Hindlimb muscle (tissue), 1 donor: ENCODE data around the gene CLSTN1. TPM values are rescaled to one million over a fixed set of nuclear protein-coding genes. Genes with fewer than 3 reads are reported as not detected.

ENCODE experiments used
- DNase-seq: peaks from one replicate; pipeline ENCODE4 v3.0.0-alpha.2; 2013
- polyA plus RNA-seq: library from polyadenylated mRNA; unstranded; fragments of 120-200 nt; gene quantifications from one replicate; pipeline ENCODE4 v1.2.1, GENCODE V29; 2013; ENCODE audit not compliant: insufficient read length

Gene CLSTN1
- polyA plus RNA-seq, 1 donor, result 78.9 TPM

DNA sequence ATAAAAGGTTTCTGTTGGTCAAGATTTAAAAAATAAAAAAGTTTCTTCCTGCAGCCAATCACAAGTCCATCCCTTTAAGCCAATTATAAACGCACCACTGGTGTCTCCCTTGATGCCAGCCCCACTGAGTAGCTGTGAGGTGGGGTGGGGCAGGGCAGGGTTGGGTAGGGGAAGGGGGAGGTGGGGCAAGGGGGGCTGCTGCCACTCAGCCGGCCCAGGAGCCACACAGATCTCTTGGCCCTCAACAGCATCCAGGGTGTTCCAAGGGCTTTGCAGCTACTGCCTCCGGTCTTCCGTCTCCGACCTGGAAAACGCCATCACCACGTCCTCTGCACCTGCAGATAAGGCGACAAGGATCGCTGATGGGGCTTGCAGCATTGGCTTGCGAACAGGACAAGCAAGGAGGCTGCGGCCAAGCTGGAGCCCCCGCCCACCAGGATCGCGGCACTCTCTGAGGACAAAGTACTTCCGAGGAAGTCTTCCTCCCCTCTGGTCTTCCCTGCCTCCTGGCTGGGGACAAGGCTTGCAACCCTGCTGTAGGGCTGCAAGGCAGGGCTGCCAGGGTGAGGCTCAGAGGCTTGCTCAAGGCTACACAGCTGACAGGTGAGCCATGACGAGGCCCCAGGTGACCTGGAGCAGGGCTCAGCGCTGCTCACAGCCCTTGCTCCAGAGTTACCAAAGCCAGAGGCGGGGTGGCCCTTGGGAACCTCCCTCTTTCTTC lies 26.8 kb upstream of the CLSTN1 start:
- DNase-seq, result no peak

DNA sequence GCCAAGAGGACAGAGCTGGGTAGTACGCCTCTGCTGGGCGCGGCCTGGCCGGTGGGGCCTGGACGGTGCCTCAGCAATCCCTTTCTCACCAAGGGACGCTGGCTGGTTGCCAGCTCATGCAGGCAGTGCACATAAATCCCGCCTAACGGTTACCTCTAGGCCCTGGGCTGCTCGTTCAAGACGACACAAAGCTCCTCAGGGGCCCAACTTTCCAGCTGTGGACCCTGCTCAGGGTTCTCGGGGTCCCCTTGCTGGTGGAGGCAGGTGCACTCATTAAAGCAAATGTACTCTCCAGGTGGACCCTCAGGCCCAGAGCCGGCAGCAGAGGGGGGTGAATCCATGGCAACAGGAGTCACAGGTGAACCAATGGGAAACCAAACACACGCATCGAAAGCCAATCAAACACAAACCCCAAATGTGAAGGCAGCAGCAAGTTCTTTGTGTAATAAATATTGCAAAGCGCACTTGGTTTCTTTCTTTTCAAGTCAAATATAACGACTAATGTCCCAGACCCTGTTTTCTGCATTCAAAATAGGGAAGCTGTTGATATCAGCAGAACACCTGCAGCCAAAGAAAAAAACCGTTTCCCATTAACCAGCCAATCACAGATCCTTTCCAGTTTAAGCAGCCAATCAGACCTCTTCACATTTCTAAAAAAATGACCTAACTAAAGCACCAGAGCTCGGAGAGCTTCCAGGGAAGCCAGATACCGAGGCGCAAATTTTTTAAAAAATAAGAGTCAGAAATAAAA lies 26.1 kb upstream of the CLSTN1 start:
- DNase-seq, result no peak

DNA sequence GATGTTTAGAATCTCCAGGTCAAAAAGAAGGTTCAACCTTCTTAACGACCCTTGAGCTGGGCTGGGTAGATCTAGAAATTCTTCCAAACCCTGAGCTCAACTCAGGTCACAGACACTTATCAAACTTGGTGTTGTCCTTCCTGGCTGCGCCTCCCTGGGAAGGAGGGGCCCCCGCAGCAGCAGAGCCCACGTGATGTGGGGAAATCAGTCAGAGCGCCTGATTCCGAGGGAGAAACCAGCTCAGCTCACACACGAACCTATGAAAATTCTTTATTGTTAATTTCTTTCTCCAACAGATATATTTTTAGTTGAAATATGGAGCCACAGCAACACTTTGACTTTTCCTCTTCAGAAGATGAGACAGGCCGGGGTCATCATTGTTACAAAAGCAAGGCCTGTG lies 24.3 kb upstream of the CLSTN1 start:
- no peak for DNase-seq

DNA sequence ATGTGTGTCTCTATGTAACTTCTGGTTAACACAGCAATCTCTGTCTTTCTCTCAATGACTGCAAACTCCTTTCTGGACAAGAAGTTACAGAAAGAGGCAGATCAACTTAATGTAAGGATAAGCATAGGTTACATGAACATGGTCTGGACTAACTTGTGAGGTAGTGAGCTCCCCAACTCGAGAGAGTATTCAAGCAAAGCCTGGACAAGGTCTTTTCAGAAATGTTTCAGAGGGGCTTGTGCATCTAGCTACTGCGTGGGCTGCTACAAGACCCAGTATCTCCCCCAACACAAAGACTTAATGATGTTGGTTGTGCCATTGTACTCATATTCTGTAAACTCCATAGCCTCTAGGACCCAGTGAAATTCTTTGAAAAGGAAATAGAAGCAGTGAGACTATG lies 23.5 kb upstream of the CLSTN1 start:
- no peak for DNase-seq

DNA sequence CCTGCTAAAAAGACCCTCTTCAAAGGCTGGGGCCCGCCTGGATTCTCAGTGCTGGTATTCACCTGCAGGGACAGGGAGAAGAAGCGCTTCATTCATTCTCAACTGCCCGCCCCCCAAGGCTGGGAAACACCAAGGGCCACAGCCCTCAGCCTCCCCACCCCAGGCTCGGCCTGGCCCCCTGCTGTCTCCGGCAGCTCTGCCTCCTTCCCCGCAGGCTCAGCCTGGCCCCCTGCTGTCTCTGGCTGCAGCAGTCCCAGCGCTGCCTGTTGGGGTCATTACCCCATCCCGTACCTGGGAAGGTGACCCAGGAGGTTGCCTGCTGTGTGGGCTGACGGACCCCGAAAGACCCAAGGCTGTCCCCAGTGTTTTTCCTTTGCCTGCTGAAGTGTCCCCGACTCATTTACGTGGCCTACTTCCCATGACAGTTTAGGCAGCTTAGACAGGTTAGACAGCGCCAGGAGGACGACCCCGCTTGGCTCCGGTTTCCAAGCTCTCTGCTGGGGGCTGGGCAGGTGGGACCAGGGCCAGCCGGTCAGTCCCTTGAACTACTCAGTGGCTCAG lies 22.9 kb upstream of the CLSTN1 start:
- no peak for DNase-seq

DNA sequence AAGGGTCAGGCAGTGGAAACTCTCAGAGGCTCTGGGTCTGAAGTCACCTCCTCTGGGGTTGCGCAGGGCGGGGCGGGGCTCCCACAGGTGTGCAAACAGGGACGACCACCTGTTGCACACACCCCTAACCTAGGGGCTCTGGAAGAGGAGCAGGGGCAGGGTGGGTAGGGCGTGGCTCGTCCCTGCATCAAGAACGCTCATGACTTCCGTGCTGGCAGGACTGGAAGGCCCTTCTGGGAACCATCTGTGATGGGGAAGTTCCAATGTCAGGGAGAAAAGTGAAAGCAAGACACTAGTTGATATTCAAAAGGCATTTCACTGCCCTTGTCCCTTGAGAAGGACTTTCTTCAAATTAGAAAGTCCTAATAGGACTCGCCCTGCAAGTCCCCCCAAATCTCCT lies 22.1 kb upstream of the CLSTN1 start:
- DNase-seq, result no peak

DNA sequence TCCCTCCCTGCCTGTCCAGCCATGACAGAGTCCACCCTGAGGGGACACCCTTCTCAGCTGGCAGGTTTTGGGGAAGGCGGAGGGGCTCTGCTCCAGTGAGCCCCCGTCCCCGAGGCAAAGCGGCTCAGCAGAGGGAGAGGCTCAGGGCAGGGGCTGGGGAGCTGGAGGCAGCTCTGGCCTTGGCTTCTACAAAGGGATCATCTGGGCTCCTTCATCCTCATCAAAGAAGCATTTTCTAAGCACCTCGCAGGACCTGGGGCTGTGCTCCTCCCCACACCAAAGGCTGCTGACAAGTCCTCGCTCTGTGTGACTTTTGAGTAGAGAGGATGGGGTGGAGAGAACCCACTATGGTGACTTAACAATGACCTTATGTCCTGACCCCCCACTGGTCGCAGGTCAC lies 21.0 kb upstream of the CLSTN1 start:
- no peak for DNase-seq

DNA sequence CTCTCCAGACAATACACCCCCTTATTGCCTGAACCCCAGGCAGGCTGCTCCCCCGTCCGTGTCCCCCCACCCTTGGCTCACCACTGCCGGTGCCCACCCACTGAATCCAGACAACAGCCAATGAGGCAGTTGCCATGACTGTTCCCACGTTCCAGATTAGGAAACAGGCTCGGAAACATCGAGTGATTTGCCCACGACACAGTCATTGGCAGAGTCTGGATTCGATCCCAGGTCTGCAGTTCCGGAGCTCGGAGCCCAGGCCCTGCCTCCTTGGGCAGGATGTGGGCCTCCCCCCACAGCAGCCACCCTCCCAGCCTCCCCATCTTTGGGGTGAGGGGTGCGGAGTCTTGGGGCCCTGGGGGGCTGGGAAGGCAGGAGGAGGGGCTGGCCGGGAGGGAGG lies 20.3 kb upstream of the CLSTN1 start:
- DNase-seq, result no peak

DNA sequence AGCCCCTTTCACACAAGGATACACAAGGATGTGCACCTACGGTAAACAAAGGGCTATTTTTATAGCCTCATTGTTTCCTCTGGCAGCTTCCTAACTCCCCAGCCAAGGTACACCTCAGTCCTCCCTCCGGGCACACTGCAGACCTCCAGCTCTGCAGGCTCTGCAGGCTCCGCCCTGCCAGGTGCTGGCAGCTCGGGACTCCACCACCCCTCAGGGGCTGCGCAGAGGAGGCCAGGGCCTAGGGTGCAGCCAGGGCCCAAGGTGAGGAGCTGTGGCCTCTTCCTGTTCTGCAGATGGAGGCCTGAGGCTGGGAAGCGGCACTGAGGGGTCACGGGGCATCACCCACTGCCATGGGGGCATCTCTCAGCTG lies 19.8 kb upstream of the CLSTN1 start:
- no peak for DNase-seq

DNA sequence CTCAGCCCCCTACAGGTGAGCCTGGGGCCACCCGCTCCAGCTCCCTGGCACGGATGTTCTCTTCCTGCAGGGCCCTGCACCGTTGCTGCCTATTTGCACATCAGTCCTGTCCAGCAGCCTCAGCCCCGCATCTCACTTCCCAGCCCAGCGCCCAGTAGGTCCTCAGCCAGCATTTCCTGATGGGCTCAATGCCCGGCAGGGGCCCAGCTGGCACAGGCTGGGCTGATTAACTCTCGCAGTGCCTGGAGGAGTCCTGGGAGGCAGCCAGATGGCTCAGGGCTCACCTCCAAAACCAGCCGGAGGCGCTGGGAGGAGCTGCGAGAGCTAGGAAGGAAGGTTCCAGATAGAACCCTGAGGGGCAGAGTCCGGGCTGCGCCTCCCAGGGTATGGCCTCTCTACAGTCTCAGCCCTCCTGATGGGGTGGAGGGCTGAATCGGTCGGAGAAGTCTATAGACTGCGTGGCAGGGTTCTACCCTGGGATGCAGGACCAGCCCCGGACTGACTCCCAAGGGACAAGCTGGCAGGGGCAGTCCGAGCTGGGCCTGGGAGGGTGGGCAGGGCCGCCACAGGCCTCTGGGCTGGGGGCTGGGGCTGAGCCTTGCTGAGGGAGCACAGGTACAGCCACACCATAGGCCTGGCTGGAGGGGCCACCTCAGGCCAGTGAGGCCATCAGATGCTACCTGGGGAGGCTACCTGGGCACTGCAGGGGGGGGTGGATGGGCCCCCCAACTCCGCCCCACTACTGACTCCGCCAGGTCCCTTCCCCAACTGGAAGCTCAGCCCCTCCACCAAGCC lies 19.2 kb upstream of the CLSTN1 start:
- no peak for DNase-seq

DNA sequence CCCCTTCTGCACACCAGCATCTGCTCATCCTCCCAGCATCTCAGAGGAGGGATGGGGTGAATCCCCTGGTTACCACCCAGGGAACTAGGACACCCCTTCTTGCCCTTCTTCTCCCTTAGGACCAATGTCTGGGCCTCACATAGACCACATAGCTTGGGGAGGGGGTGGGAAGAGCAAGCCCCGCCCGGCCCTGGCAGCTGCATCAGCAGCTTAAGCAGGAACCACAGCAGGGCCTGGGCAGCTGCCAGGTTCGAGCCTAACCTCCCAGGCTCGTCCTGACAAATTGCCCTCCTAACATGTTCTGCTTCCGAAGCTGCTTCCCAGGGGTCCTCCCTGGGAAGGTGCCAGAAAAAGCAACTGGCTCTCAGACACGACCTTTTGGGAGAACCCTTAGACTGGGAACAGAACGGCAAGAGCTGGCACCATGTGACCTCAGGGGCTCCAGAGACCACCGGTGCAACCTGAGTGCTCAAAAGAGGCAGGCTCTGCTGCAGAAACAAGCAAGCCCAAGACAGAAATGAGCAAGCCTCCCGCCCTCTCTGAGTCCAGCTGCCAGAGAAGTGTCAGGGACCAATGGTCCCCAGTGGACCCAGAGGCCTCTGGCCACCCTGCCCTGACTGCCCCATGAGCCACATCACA lies 18.4 kb upstream of the CLSTN1 start:
- DNase-seq, result no peak

DNA sequence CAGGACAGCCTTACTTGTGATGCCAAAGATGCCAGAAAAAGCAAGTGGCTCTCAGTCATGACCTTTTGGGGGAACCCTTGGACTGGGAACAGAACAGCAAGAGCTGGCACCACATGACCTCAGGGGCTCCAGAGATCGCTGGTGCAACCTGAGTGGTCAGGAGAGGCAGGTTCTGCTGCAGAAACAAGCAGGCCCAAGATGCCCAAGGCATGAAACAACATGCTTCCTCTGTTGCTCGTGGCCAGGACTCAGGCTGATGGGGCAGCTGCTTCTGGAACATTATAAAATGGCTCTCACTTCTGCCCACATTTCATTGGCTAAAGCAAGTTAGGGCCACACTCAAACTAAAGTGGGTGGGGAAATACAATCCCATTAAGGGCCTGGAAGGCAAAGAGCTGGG lies 17.7 kb upstream of the CLSTN1 start:
- DNase-seq, result no peak

DNA sequence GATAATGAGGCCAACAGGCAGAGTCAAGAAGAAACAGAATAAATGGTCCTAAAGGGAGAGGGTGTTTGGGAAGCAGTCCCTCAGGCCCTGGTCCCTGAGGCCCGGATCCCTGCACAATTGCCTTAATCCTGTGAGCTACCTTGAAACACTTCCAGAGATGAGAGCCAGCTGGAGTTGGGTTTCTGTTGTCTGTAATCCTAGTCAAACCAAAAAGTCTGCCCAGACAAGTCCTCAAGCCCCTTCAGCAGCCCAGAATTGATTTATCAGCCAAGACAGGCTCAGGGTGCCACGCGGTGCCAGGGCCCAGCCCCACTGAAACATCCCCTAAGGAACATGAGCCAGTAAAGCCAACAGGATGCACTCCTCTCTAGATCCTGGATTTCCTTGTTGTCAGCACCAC lies 16.4 kb upstream of the CLSTN1 start:
- DNase-seq, result no peak

DNA sequence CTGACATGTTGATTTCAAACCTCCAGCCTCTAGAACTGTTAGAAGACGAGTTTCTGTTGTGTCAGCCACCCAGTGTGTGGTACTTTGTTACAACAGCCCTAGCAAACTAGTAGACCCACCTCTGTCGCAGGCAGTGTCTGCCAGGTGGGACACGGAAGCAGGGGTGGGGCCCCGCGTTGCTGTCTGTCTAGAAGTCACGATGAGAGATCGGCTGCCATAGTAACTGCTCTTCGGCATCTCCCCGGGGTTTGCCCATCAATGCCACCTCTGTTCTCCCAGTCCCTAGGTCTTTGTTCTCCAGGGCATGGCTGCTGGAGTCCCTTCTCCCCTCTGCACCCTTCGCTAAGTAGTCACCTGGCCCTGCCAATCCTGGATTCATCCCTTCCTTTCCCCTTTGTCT lies 15.2 kb upstream of the CLSTN1 start:
- DNase-seq, result no peak

DNA sequence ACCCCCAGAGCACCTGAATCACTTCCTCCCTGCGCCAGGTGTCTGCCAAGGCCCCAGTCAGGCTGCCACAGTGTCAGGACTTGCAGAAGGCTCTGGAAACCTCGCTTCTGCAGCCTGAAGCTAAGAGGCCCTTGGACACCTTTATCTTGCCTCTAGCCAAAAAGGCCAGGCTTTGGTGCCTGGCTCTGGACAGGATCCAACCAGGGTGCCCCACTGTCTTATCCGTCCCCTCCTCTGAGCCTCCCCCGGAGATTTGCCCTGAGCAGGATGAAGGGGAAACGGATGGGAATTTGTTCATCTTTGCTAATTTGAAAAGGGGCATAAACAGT lies 12.8 kb upstream of the CLSTN1 start:
- no peak for DNase-seq

DNA sequence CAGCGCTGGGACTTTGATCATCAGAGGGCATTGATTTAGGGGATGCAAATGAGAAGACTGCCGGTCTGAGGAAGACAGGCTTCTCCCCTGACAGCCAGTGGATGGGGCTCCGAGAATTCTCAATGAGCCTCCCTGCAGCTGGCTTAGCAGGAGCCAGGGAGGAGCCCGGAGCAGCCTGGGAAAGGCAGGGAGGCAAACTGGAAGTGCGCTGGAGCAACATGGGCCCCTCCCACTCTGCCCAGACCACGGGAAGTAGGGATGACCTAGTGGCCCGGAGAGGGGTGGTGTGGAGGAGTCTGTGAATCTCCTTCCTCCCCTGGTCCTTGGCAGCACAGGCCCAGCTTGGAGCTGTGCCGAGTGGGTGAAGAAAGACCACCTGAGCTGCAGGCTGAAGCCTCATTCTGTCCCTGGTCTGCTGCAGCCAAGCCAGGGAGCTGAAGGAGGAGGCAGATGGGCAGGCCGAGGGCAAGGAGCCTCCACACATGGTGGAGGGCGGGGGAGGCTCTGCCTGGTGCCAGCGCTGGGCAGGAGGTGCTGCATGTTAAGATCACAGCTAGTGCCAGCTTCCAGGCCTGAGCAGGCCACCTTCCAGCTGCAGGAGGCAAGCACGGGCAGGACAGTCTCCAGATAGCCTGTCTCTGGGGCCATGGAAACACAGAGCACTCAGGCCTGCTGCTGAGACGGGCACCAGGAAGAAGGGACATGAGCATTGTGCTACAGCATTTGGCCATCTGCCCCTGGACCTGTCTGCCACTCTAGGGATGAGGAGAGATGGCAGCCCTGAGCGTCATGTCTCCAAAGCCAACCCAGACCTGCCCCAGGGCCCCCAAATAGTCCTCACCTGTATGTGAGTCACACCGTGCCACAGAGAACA lies 12.2 kb upstream of the CLSTN1 start:
- DNase-seq, result peak; percentile 29

DNA sequence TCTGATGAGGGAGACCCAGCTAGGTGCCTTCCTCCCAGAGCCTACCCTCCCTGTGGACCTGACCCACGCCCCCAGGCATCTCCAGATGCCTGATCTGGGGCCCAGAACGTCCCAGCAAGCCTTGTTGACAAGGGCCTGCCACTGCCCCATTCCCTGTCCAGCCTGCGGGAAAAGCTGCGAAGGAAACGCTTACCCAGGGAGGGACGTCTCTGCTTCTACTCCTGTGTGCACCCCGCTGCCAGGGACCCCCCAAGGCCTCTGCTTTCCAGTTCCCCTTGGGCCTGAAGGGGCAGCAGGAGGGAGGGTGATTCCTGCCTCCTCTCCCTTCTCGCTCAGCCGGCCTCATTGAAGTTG lies 11.6 kb upstream of the CLSTN1 start:
- DNase-seq, result no peak

DNA sequence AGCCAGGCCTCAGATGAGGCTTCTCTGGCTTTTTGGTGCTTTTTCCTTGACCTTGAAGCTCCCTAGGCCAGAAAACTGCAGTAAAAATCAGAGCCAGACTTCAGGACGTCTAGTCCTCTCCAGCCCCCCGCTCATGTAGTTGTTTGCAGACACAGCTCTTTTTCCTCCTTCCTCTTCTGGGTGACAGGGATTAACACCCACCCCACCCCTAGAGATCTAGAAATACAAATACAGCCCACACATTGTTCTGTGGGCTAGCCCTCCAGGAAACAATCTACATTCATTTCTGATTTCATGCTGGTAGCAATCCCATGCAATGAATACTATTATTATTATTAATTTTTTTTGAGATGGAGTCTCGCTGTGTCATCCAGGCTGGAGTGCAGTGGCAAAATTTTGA lies 9.9 kb upstream of the CLSTN1 start:
- no peak for DNase-seq

DNA sequence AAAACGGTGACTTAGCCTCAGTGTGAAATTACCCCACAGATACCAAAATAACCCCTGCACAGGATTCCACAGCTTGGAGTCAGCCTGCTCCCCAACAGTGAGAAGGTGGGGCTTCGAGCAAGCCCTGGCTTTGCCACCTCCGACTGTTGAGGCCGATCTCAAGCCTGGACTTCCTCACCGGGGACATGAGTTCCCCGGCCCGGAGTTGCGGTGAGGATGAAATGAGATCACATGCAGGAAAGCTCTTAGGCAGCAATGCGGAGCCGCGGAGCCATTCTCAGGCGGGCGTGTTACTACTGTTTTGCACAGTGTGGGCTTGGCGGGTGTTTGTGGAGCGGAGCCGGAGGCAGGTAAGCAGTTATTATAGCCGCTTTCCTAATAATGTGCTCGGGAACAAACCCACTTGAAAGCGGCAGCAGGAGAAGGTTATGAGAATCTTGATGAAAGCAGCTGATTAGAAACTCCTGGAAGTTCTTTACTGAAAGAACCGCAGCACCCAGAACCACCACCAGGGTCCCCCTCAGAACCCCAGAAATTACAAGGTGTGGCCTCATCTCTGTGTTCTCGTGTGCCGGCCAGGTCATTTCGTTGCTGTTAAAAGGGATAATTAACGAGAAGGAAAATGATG lies 3.9 kb upstream of the CLSTN1 start:
- DNase-seq, result no peak

DNA sequence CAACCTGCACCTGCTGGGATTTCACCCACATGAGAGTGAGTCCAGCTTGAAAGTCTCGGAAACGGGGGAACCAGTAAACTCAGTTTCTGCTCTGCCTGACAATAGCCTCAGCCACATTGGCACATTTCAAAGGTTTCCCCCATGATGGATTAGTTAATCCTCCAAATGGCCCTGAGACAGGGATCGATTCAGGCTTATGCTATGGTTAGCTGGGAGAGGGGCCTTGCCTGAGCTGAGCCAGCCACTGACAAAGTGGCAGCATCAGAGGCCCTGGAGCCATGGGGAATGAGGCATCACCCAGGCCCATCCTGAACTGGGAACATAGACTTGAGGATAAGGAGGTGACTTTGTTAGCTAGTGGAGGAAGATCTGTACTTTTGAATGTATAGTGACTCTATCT lies 2.9 kb upstream of the CLSTN1 start:
- DNase-seq, result no peak

DNA sequence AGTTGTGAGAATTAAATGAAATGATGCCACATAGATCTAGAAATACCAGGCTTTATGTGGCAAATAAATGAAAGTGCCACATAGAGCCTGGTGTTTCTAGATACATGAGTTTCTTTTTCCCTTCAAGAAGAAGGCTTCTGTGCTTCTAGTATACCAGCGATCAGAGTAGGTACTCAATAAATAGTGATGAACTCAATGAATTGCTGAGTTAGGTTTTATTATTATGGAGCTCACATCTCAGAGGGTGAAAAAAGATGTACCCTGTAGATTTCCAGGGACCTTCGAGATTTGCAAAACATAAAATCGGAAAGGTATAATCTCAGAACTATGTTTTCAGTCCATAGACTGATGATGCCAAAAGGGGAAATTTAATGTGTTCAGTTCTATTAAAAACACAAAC lies 2.3 kb upstream of the CLSTN1 start:
- DNase-seq, result no peak
